GM21528 (cell line): Measurements from ENCODE around the gene PGM2.

Experiments
- ATAC-seq: cut with Tn5 transposase; IDR thresholded peaks from one replicate; pipeline ENCODE4 v1.9.1; 2021; ENCODE audit warnings: mild to moderate bottlenecking, moderate library complexity; ENCODE audit not compliant: unreplicated experiment, low FRiP score

The PGM2 gene

DNA sequence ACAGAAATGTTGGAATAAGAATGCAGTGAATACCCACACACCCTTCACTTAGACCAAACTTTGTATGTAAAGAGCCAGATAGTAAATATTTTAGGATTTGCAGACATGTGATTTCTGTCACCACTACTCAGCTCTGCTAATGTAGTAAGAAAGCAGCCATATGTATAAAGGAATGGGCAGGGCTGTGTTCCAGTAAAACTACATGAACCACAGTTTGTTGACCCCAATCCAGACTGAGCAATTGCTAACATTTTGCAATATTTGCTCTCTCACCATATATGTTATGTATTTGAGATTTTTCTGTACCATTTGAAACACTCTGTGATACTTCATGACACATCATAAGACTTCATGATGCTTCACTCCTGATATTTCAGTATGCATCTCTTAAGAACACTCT lies 32.4 kb downstream of the PGM2 start:
- no peak for ATAC-seq

DNA sequence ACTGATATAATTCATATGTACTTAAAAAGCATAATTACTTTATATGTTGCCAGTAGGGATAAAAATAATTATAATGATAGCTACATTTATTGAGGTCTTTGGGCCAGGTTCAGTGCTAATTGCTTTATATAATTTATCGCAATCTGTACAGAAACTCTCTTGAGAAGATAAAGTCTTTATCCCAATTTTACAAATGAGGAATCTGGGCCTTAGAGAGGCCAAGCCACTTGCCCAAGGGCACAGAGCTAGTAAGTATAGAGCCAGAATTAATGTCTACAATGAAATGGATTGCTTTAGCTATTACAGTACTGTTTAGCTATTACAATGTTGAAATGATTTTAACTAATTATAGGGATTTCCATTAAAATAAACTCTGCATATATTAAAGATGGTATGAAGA lies 33.8 kb downstream of the PGM2 start:
- no peak for ATAC-seq

DNA sequence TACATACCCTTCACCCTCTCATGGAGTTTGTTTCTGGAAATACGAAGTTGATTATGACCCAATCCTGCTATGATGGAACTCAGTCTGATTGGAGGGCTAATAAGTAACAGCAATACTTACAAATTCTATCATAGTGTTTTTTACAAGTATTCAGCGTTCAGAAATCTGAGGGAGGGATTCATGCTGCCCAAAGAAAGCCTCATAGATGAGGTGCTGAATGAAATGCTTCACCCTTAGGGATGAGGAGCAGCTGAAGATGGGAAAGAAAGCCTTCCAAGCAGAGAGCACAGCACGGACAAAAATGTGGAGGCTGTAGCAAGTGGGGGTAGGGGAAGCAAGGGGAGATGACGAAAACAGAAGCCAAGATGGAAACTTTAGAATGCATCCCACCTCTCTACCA lies 36.5 kb downstream of the PGM2 start:
- no peak for ATAC-seq

DNA sequence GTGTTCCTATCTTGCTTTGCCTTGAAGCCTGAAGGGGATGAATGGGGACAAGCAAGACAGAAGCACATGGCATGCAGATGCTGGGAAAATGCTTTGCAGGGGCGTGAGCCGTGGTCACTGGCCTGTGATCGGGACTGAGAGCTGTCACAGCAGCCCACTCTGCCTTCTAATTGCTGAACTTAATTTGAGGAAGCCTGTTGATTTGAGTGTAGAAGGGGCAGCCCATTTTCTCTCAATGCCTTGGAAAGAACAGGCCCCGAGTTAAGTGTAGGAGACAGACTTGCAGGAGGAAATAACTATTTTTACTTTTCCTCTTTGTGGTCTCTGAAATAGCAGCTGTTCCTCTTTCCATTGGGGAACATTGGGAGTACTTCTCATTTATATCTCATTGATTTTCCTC lies 38.3 kb downstream of the PGM2 start:
- ATAC-seq, result no peak

DNA sequence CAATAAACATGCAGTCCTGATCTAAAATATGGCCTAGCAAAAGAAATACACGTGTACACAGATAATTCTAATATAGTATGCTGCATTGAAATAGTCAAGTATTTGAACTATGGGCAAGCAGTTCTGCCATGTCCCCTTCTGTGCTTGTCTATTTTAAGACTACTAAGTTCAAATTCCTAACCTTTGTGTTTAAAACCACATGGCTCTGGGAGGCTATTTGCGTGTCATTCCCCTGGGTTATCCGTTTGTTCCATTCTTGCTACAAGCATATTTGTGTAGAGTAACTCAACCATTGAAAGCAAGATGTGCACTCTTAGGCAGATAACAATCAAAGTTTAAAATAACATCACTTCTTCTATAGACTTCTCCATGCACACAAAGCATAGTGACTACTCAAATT lies 39.0 kb downstream of the PGM2 start:
- no peak for ATAC-seq

DNA sequence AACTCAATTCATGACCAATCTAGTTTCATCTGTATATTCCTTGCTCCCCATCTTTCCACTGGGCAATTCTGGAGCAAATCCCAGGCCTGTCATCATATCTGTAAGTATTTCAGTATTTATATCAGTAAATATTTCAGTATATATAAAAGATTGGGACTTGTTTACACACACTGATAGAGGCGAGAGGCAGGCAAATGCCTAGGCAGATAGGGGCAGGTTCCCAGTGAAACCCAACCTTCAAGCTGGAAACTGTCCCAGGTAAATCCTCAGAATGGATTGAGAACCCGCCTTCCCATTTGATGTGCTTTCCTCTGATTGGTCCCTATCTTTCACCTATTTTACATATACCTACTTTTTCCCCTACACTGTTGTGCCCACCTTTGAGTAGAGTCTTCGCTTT lies 40.6 kb downstream of the PGM2 start:
- ATAC-seq, result no peak

DNA sequence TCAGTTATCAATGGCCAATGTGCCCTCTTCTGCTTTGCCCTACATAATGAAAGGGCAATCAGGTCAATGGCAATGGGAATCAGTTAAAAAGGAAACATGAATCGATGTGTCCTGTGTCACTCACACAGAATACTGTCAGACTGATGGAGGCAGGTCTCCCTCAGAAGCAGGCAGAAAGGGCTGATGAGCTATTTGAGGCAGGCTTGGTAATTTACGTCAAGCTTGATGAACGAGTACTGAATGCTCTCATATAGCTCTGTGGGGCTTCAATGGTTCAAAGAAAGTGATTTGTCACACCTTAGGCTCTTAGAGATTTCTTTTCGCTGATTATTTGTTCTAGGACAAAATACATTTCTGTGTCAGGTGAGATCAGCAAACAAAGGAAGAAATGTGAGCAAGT lies 41.8 kb downstream of the PGM2 start:
- ATAC-seq, result no peak

DNA sequence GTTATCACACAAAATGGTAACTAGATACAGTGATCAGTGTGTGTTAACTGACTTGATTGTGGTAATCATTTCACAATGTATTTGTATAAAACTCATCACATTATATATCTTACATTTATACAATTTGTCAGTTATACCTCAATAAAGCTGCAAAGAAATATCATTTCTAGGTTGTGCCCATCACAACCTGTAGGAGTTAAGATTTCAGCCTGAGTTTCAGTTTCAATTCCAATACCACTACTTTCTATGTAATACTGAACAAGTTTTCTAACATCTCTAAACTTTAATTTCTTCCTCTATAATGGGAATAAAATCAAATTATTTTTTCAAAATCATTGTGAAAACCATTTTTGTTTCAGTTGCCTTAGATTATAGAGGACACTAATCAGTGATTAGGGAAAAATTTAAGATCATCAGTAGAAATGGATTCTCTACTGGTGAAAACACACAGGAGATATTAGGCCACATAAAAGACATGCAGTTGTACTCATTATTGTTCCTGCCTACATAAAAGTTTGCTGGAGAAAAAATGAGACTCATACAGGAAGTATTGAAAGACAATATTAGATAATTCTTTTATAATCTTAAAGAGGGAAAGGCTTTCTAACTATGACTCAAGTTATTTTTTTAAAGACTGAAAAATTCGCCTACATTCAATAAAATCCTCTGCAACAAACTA lies 46.0 kb downstream of the PGM2 start:
- ATAC-seq, result no peak

DNA sequence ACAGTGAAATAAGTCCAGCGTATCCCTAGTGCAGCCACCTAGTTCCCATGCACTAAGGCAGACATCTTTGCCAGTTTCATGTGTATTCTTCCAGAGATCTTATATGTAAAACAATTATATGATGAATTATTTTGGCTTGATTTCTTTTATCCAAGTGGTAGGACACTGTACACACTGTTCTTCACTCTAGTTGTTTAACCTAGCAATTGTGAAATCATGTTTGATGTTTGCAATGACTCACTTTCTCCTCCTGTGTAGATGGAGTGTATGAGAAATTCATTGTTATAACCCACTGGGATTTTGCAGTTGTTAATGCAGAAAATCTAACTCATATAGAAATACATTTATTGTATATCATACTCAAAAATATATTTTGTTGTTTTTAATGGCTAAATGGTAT lies 46.9 kb downstream of the PGM2 start:
- no peak for ATAC-seq

DNA sequence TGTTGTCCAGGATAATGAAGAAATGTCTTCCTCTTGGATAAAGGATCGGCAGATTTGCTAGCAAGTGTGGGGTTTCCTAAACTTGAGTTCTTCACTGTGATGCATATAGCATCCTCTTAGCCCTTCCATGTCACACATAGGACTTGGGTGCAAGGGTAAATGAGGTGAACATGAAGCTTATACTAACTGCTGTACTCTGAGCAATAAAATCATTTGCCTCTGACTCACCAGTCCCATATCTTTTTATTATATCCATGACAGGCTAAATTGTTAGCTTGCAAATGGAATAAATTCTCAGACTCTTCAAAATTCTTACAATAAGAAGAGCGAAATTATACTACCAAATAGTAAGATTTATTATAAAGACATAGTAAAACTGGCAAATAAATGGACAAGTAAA lies 49.7 kb downstream of the PGM2 start:
- ATAC-seq, result no peak

DNA sequence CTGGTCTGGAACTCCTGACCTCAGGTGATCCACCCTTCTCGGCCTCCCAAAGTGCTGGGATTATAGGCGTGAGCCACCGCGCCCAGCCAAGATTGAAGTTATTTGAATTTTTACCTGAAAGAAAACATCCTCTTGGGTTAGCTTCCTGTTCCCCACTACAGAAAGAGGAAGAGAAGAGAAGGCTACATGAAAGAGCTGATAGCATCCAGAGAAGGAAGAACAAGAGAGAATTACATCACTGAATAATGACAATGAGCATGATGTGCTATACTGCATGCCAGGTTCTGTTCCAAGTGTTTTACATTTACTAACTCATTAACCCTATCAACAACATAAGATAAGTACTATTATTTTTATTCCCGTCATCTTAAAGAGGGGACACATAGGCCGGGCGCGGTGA lies 52.9 kb downstream of the PGM2 start:
- ATAC-seq, result no peak

DNA sequence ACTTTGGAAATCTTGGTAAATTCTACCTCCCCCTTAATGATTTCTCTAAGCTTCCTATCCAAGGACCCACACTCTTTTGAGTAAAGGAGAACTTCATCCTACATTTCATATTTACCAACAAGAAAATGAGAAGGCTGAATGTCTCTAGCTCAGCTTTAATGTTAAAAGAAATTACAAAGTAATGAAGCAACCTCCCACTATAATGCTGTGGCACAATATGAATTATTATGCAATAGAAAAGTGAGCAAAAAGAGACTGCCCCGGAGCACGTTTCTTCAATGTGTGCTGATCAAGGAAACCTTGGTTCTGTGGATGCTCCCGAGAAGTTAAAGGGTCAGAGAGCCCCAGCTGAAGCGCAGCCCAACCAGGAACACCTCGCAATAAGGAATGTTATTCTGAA lies 55.3 kb downstream of the PGM2 start:
- no peak for ATAC-seq

DNA sequence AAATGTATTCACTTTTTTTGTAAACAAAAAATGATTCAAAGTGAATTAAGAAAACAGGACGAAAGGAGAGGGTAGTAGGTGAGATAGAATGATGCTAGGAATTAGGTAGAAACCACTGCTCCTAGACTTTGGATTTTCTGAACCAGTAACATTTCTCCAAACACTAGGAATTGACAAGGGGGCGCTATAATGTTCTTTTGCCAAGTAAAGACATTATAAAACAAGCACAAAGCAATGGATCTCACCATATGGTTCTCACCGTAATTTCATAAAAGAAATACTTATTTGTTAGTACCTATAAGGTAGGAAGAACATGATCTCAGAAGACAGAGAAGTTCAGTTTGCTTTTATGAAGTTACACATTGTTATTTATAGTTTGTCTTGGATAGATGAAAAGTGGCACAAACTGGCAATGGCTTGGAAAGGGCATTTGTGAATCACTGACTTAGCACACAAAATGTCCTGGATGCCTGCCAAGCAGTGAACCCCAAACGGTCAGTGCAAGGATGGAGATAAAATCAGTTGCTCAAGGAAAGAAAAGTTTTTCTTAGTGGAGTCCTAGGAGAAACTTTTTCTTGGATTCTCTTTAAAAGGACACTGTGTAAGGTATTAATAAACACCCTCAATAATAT lies 56.3 kb downstream of the PGM2 start:
- ATAC-seq, result no peak

DNA sequence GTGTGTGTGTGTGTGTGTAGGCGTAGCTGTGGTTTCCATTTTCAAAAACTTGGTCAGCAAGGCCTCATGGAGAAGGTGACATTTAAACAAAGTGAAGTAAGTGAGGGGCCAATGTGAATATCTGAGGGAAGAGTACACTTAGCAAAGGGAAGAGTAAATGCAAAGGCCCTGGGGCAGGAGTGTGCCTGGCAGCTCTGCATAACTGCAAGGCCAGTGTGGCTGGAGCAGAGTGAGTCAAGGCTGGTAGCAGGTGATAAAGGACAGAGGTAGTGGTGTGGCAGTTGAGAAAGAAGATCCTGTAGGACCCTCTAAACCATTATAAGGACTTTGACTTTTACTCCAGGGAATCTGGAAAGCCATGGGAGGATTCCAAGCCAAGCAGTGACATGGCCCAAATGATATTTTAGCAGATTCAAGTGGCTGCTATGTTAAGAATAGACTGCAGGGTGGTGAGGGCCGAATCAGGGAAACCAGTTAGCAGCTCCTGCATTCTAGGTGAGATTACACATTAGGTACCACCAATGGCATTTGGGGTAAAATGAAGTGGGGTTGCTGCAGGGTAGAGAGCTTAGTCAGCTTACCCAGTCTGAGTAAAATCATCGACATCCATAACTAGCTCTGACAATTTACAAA lies 58.5 kb downstream of the PGM2 start:
- no peak for ATAC-seq

DNA sequence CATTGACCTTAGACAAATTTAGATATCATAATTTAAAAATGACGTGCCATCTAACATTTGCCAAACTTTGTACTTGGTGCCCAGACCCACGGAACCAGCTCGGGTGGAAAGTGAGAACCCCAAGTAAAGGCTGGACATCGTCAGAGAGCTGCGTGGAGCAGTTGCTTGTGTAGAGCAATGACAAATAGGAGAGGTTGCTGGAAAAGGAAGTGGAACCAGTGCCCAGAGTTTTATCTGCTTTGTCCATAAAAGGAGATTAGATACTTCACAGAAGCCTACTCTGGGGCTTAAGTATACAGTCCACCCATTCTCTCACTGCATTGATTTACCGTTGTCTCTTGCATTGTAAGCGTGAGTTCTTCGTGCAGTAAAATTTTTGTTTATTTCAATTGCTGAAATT lies 59.0 kb downstream of the PGM2 start:
- no peak for ATAC-seq

DNA sequence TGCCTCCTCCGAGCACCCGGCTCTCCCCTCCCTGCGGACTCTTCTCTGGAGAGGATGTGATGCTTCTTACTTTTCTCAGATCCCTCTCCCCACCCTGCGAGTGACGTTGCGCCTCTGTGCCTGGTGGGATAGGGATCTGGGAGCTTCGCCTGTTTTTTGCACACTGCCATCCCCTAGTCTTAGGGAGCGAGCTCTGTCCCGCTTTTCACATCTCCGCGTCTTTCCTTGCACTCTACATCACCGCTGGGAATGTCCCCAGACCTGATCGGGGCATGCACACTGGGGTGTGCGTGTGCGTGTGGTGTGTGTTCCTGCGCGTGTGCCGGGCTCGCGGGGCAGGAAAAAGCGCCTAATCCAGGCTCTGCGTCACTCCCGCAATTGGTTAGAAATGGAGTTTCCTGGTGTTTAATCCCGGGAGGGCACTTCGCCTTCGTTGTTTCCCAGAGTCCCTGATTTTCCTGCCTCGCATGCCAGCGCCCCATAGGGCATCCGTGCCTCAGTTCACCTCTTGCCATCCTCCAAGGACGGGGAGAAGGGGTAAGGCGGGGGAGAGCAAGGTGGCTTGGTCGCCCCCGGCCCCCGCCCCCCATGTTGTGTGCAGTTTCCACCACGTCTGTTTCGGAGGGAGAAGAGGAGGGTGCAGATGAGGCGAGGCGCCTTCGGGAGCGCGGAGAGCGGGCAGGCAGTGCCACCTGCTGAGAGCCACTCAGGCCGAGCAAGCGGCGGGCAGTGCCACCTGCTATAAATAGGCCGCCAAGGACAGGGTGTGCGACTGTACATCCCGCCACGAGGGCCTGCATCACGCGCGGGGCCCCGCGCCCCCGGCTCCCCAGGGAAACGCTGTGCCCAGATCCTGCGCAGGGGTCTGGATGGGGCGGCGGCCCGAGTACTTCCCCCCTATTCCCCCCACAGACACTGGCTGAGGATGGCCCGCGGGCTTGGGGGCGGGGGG lies 63.6 kb downstream of the PGM2 start:
- ATAC-seq, result peak; percentile 15

DNA sequence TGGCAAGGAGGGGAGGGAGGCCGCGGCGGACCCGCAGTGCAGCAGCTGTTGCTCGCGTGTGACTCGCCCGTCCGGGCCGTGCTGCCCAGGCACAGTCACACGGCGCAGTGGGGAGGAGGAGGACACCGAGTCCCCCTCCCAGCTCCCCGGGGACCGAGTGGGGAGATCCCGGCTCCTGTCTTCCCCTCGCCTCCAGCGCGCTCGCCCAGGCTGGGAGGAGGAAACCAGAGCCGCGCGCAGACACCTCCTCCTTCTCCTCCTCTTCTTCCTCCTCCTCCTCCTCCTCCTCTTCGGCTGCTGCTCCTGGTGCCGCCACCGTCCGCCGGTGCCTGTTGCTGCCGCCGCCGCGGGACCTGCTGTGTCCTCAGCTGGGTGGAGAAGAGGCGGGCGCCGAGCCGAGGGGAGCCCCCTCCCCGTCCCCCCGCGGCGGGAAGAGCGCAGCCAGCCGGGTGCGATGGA lies 64.3 kb downstream of the PGM2 start, which contains the start of gene TBC1D1:
TSS of gene TBC1D1 (plus strand) at position 284 of the 459 bp plus-strand sequence. CDS start 11,012 bp downstream, outside the sequence.
- peak; percentile 32 for ATAC-seq

DNA sequence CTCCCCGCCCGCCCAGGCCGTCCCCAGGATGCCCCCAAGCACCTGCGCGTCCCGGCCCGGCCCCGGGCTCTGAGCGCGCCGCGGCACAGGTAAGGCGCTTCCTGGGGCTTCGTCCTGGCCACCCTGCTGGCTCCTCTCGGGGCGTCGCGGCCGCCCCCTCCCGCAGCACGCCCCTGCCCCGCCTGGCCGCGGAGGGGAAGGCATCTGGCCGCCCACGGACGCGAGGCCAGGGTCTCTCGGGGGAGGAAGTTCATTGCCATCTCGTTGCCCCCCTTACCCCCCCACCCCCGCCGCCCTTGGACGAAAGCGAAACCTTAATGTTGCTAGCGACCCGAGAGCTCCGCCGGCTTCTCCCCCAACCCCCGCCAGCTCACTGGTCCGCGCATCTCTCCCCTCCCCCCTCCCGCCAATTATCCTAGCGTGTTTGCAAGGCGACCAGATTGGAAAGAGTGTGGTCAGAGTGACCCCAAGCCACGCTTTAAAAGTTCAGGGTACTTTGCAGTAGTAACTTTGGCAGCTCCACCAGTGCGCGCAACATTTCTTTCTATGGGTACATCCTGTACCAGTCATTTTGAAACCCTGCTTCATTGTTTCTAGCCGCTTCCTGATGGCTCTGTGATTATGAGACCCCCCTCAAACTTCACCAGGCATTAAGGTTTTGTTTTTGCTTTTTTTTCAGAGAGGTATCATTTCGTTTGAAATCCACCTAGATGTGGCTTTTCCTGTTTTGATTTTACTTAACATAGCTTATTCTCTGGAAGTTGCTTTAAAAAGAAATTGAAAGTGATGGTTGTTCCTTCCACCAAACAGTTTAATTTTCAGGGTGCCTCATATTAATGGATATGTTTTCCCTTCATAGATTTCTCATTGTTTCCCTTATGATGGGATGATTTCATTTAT lies 65.0 kb downstream of the PGM2 start:
- peak; percentile 55 for ATAC-seq

DNA sequence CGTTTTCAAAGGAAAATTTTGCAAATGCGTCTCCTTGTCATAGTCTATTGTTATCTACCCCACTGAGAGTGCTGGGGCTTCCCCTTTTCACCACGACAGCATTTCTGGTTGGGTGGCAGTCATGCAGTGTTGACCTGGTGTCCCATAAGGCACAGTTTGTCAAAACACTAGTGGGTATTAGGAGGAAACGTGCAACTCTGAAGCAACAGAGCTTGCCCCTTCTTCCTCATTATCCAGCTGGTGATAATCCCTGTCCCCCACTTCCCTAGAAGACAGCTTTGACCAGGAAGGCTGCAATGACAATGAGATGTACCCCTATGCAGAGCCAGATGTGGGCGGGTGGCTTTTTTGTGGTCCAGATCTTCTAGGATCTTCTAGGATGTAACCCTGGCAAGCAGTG lies 66.2 kb downstream of the PGM2 start:
- peak; percentile 47 for ATAC-seq

DNA sequence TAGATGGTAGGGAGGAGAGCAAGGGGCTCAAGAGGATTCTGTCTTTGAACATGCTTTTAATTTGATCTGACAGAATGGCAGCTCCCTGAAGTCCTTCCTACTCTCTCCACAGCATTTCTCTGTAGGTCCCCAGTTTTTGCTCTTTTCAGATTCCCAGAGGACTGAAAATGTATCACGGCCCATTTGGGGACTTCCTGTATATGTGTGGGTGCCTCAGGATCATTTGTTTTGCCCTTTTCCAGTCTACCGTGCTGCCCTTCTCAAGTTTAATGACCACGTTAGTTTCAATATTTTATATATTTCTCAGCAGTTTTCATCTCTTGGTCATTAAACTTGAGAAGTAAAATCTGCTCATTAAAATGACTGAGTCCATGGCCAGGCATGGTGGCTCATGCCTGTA lies 66.7 kb downstream of the PGM2 start:
- ATAC-seq, result no peak
